GM12878 (cell line): ENCODE results near the gene ACSS1.

Experiments used
- BCL11A ChIP-seq: IDR thresholded peaks from 2 replicates; pipeline ENCODE4 v1.6.1; 2011; ENCODE audit warnings: low read depth, low read length
- GATAD2B ChIP-seq: fragments of 450-650 bp; conservative IDR thresholded peaks from 2 replicates; pipeline ENCODE4 v1.6.1; 2017; ENCODE audit warnings: low read depth, mild to moderate bottlenecking, moderate library complexity
- MXI1 ChIP-seq: fragments of 150-350 bp; IDR thresholded peaks from 2 replicates; pipeline ENCODE4 v1.6.1; 2011; ENCODE audit warnings: low read depth, mild to moderate bottlenecking, inconsistent platforms, low read length, improper control_type of control experiment
- POLR2A ChIP-seq: IDR thresholded peaks from 2 replicates; pipeline ENCODE4 v1.6.1; 2011; ENCODE audit warnings: low read depth, mild to moderate bottlenecking, low read length
- RCOR1 ChIP-seq: conservative IDR thresholded peaks from 2 replicates; pipeline ENCODE4 v1.6.1; 2012; ENCODE audit warnings: low read depth, low read length, improper control_type of control experiment
- RELA ChIP-seq: fragments of 450-650 bp; IDR thresholded peaks from 2 replicates; pipeline ENCODE4 v1.8.0; 2014; ENCODE audit warnings: borderline replicate concordance; ENCODE audit not compliant: partially characterized antibody
- REST ChIP-seq: IDR thresholded peaks from 2 replicates; pipeline ENCODE4 v1.6.1; 2012; ENCODE audit warnings: mild to moderate bottlenecking, low read depth, low read length
- SIX5 ChIP-seq: IDR thresholded peaks from 2 replicates; pipeline ENCODE4 v1.6.1; 2011; ENCODE audit warnings: mild to moderate bottlenecking, low read depth, low read length, moderate library complexity; ENCODE audit not compliant: severe bottlenecking
- SP1 ChIP-seq: IDR thresholded peaks from one replicate; pipeline ENCODE4 v1.6.1; 2011; ENCODE audit warnings: low read depth, low read length
- SUZ12 ChIP-seq: fragments of 200-600 bp; sonication (generic); IDR thresholded peaks from one replicate; pipeline ENCODE4 v1.6.1; 2018; ENCODE audit warnings: antibody characterized with exemption, mild to moderate bottlenecking; ENCODE audit not compliant: unreplicated experiment
- TCF12 ChIP-seq: IDR thresholded peaks from 2 replicates; pipeline ENCODE4 v1.6.1; 2011; ENCODE audit warnings: low read depth, mild to moderate bottlenecking, low read length
- TF ChIP-seq, protein P1 (sequence below), 3 experiments: IDR thresholded peaks in 2 of 3; conservative IDR thresholded peaks in 1 of 3; 2 replicates each; pipeline ENCODE4 v1.5.1; 2011; ENCODE audit warnings: low read depth in 3 of 3, low read length in 3 of 3, mild to moderate bottlenecking in 3 of 3, control low read depth in 2 of 3, moderate library complexity in 2 of 3, inconsistent platforms in 1 of 3, mixed read lengths in 1 of 3; ENCODE audit not compliant: control insufficient read depth in 2 of 3, insufficient read depth in 1 of 3; ENCODE audit errors: extremely low read depth in 1 of 3
- TF ChIP-seq, protein P2 (sequence below): fragments of 450-650 bp; IDR thresholded peaks from 2 replicates; pipeline ENCODE4 v1.6.1; 2016; ENCODE audit warnings: mild to moderate bottlenecking
- TF ChIP-seq, protein P3 (sequence below): IDR thresholded peaks from 2 replicates; pipeline ENCODE4 v1.6.1; 2012; ENCODE audit warnings: improper control_type of control experiment, low read depth, low read length; ENCODE audit not compliant: insufficient replicate concordance

GRCh38 chr20:25016471-25016870 lies 41.5 kb downstream of the ACSS1 start:
- TF ChIP-seq POLR2A (no peak), GATAD2B (no peak), BCL11A (no peak), SP1 (no peak), MXI1 (no peak), RELA (no peak), SUZ12 (no peak), TCF12 (no peak), REST (no peak), SIX5 (no peak), RCOR1 (no peak)
- TF ChIP-seq, protein P1, sequence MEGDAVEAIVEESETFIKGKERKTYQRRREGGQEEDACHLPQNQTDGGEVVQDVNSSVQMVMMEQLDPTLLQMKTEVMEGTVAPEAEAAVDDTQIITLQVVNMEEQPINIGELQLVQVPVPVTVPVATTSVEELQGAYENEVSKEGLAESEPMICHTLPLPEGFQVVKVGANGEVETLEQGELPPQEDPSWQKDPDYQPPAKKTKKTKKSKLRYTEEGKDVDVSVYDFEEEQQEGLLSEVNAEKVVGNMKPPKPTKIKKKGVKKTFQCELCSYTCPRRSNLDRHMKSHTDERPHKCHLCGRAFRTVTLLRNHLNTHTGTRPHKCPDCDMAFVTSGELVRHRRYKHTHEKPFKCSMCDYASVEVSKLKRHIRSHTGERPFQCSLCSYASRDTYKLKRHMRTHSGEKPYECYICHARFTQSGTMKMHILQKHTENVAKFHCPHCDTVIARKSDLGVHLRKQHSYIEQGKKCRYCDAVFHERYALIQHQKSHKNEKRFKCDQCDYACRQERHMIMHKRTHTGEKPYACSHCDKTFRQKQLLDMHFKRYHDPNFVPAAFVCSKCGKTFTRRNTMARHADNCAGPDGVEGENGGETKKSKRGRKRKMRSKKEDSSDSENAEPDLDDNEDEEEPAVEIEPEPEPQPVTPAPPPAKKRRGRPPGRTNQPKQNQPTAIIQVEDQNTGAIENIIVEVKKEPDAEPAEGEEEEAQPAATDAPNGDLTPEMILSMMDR (IDR thresholded peaks at IDR 0.05 in 2 of 3, conservative IDR thresholded peaks at IDR 0.05 in 1 of 3; ENCODE audit: control insufficient read depth in 2 of 3, extremely low read depth in 1 of 3, insufficient read depth in 1 of 3, low read depth in 3 of 3, low read length in 3 of 3) = no peak
- TF ChIP-seq, protein P2, sequence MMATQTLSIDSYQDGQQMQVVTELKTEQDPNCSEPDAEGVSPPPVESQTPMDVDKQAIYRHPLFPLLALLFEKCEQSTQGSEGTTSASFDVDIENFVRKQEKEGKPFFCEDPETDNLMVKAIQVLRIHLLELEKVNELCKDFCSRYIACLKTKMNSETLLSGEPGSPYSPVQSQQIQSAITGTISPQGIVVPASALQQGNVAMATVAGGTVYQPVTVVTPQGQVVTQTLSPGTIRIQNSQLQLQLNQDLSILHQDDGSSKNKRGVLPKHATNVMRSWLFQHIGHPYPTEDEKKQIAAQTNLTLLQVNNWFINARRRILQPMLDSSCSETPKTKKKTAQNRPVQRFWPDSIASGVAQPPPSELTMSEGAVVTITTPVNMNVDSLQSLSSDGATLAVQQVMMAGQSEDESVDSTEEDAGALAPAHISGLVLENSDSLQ = no peak
- TF ChIP-seq, protein P3, sequence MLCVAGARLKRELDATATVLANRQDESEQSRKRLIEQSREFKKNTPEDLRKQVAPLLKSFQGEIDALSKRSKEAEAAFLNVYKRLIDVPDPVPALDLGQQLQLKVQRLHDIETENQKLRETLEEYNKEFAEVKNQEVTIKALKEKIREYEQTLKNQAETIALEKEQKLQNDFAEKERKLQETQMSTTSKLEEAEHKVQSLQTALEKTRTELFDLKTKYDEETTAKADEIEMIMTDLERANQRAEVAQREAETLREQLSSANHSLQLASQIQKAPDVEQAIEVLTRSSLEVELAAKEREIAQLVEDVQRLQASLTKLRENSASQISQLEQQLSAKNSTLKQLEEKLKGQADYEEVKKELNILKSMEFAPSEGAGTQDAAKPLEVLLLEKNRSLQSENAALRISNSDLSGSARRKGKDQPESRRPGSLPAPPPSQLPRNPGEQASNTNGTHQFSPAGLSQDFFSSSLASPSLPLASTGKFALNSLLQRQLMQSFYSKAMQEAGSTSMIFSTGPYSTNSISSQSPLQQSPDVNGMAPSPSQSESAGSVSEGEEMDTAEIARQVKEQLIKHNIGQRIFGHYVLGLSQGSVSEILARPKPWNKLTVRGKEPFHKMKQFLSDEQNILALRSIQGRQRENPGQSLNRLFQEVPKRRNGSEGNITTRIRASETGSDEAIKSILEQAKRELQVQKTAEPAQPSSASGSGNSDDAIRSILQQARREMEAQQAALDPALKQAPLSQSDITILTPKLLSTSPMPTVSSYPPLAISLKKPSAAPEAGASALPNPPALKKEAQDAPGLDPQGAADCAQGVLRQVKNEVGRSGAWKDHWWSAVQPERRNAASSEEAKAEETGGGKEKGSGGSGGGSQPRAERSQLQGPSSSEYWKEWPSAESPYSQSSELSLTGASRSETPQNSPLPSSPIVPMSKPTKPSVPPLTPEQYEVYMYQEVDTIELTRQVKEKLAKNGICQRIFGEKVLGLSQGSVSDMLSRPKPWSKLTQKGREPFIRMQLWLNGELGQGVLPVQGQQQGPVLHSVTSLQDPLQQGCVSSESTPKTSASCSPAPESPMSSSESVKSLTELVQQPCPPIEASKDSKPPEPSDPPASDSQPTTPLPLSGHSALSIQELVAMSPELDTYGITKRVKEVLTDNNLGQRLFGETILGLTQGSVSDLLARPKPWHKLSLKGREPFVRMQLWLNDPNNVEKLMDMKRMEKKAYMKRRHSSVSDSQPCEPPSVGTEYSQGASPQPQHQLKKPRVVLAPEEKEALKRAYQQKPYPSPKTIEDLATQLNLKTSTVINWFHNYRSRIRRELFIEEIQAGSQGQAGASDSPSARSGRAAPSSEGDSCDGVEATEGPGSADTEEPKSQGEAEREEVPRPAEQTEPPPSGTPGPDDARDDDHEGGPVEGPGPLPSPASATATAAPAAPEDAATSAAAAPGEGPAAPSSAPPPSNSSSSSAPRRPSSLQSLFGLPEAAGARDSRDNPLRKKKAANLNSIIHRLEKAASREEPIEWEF = no peak
